ENCODE results near the gene PRPF6. TPM values are rescaled to one million over a fixed set of nuclear protein-coding genes. Genes with fewer than 3 reads are reported as not detected.
A peak's percentile ranks its signal among the peaks of the same experiment; 100 is the strongest.

The PRPF6 gene
- polyA plus RNA-seq (2013): 103 TPM

- ChIA-PET CTCF (interaction anchor here (0.7 to 2.3 kb wide), 22 partner anchors 9 to 245 kb away, joined by 3 to 18 read pairs (median 4); partner anchors contain the start of genes LIME1, LKAAEAR1, NPBWR2 and OPRL1), POLR2A (interaction anchor here (0.6 kb wide), 1 partner anchor 40 kb away, joined by 3 read pairs; no protein-coding TSS in a partner anchor)
- Histone ChIP-seq H3K4me1 (ENCODE audit: control extremely low read depth in 1 of 4, control insufficient read depth in 4 of 4, insufficient read depth in 4 of 4, low read length in 3 of 4) (peaks cover 5 to 49% (median 43%) of the 10 kb centered on the region in 4 experiments), H3K27ac (ENCODE audit: insufficient read depth in 1 of 2, low read depth in 1 of 2, low read length in 2 of 2, poor library complexity in 1 of 2, severe bottlenecking in 2 of 2) (peak within 1 kb of the TSS in 1 of 2 experiments; percentile 88), H3K9me3 (ENCODE audit: control extremely low read depth in 1 of 5, control insufficient read depth in 4 of 5, insufficient read depth in 2 of 5, low read depth in 1 of 5, low read length in 4 of 5) (no peaks in the 10 kb centered on the region), H3K4me3 (ENCODE audit: control insufficient read depth in 1 of 7, extremely low read depth in 1 of 7, insufficient read depth in 4 of 7, low read depth in 2 of 7, low read length in 6 of 7) (peak within 1 kb of the TSS; percentile 77 to 99 (median 89)), H3K27me3 (replicated peaks in 2 of 5; ENCODE audit: control insufficient read depth in 4 of 5, insufficient read depth in 5 of 5, low read length in 4 of 5) (no peaks in the 10 kb centered on the region), H3K36me3 (ENCODE audit: control insufficient read depth in 4 of 4, insufficient read depth in 4 of 4, low read length in 3 of 4) (peaks cover 6 to 38% (median 31%) of the 10 kb centered on the region in 4 experiments)
- peak; percentile 96 to 98 (median 98) for DNase-seq
- whole genome bisulfite sequencing (ENCODE audit: insufficient coverage): 0% methylated on average over 48 of the region's 75 CpGs
These were observed at the start of gene PRPF6 for GRCh38 chr20:63980806-63981728. TSS of gene PRPF6 (plus strand) at chr20:63981132. CDS start at chr20:63981246, 114 bp downstream.

- CTCF ChIA-PET: interaction anchor here (0.6 to 1.5 kb wide), 2 partner anchors 16 to 169 kb away, joined by 3 read pairs; no protein-coding TSS in a partner anchor
- POLR2A ChIA-PET: interaction anchor here (0.7 kb wide), 1 partner anchor 394 kb away, joined by 3 read pairs; no protein-coding TSS in a partner anchor
- no peak for DNase-seq
- H3K9me3 ChIP-seq (ENCODE audit: control extremely low read depth in 1 of 5, control insufficient read depth in 4 of 5, insufficient read depth in 2 of 5, low read depth in 1 of 5, low read length in 4 of 5): no peaks in the 10 kb centered on the region
- H3K27ac ChIP-seq (ENCODE audit: insufficient read depth in 1 of 2, low read depth in 1 of 2, low read length in 2 of 2, poor library complexity in 1 of 2, severe bottlenecking in 2 of 2): no peak overlapping the region
- no peaks in the 10 kb centered on the region for H3K27me3 ChIP-seq (replicated peaks in 2 of 5; ENCODE audit: control insufficient read depth in 4 of 5, insufficient read depth in 5 of 5, low read length in 4 of 5)
- H3K4me1 ChIP-seq (ENCODE audit: control extremely low read depth in 1 of 4, control insufficient read depth in 4 of 4, insufficient read depth in 4 of 4, low read length in 3 of 4): no peaks in the 10 kb centered on the region
- 98% methylated on average over 14 of the region's 19 CpGs for WGBS (ENCODE audit: insufficient coverage)
- peaks cover 7 to 86% (median 60%) of the 10 kb centered on the region in 4 experiments for H3K36me3 ChIP-seq (ENCODE audit: control insufficient read depth in 4 of 4, insufficient read depth in 4 of 4, low read length in 3 of 4)
- no peak overlapping the region for H3K4me3 ChIP-seq (ENCODE audit: control insufficient read depth in 1 of 7, extremely low read depth in 1 of 7, insufficient read depth in 4 of 7, low read depth in 2 of 7, low read length in 6 of 7)
These were observed 49.2 kb upstream of the PRPF6 start for GRCh38 chr20:63931735-63932134.

- ChIA-PET CTCF (interaction anchor here (0.6 to 1.7 kb wide), 5 partner anchors 12 to 170 kb away, joined by 3 to 6 read pairs (median 3); no protein-coding TSS in a partner anchor), POLR2A (no interaction called here)
- H3K9me3 ChIP-seq (ENCODE audit: control extremely low read depth in 1 of 5, control insufficient read depth in 4 of 5, insufficient read depth in 2 of 5, low read depth in 1 of 5, low read length in 4 of 5): no peaks in the 10 kb centered on the region
- no peaks in the 10 kb centered on the region for H3K27me3 ChIP-seq (replicated peaks in 2 of 5; ENCODE audit: control insufficient read depth in 4 of 5, insufficient read depth in 5 of 5, low read length in 4 of 5)
- WGBS (ENCODE audit: insufficient coverage): 97% methylated on average over 14 of the region's 17 CpGs
- no peak for DNase-seq
- H3K4me3 ChIP-seq (ENCODE audit: control insufficient read depth in 1 of 7, extremely low read depth in 1 of 7, insufficient read depth in 4 of 7, low read depth in 2 of 7, low read length in 6 of 7): no peak overlapping the region
- no peak overlapping the region for H3K27ac ChIP-seq (ENCODE audit: insufficient read depth in 1 of 2, low read depth in 1 of 2, low read length in 2 of 2, poor library complexity in 1 of 2, severe bottlenecking in 2 of 2)
- no peaks in the 10 kb centered on the region for H3K4me1 ChIP-seq (ENCODE audit: control extremely low read depth in 1 of 4, control insufficient read depth in 4 of 4, insufficient read depth in 4 of 4, low read length in 3 of 4)
- H3K36me3 ChIP-seq (ENCODE audit: control insufficient read depth in 4 of 4, insufficient read depth in 4 of 4, low read length in 3 of 4): peaks cover 7 to 84% (median 58%) of the 10 kb centered on the region in 4 experiments
These were observed 48.2 kb upstream of the PRPF6 start for GRCh38 chr20:63932606-63933160.

GRCh38 chr20:63933646-63934045, 47.3 kb upstream of the PRPF6 start:
- POLR2A ChIA-PET: no interaction called here
- H3K27ac ChIP-seq (ENCODE audit: insufficient read depth in 1 of 2, low read depth in 1 of 2, low read length in 2 of 2, poor library complexity in 1 of 2, severe bottlenecking in 2 of 2): no peak overlapping the region
- peaks cover 0 to 3% (median 0%) of the 10 kb centered on the region in 4 experiments for H3K4me1 ChIP-seq (ENCODE audit: control extremely low read depth in 1 of 4, control insufficient read depth in 4 of 4, insufficient read depth in 4 of 4, low read length in 3 of 4)
- H3K27me3 ChIP-seq (replicated peaks in 2 of 5; ENCODE audit: control insufficient read depth in 4 of 5, insufficient read depth in 5 of 5, low read length in 4 of 5): no peaks in the 10 kb centered on the region
- H3K9me3 ChIP-seq (ENCODE audit: control extremely low read depth in 1 of 5, control insufficient read depth in 4 of 5, insufficient read depth in 2 of 5, low read depth in 1 of 5, low read length in 4 of 5): no peaks in the 10 kb centered on the region
- peaks cover 4 to 78% (median 51%) of the 10 kb centered on the region in 4 experiments for H3K36me3 ChIP-seq (ENCODE audit: control insufficient read depth in 4 of 4, insufficient read depth in 4 of 4, low read length in 3 of 4)
- no peak overlapping the region for H3K4me3 ChIP-seq (ENCODE audit: control insufficient read depth in 1 of 7, extremely low read depth in 1 of 7, insufficient read depth in 4 of 7, low read depth in 2 of 7, low read length in 6 of 7)
- 100% methylated on average over 5 of the region's 5 CpGs for WGBS (ENCODE audit: insufficient coverage)
- no peak for DNase-seq
- CTCF ChIA-PET: interaction anchor here (0.8 to 2.2 kb wide), 5 partner anchors 13 to 126 kb away, joined by 3 to 9 read pairs (median 4); no protein-coding TSS in a partner anchor

GRCh38 chr20:63934271-63935068, 46.5 kb upstream of the PRPF6 start:
- peaks cover 0 to 11% (median under 1%) of the 10 kb centered on the region in 4 experiments for H3K4me1 ChIP-seq (ENCODE audit: control extremely low read depth in 1 of 4, control insufficient read depth in 4 of 4, insufficient read depth in 4 of 4, low read length in 3 of 4)
- ChIA-PET POLR2A (no interaction called here), CTCF (interaction anchor here (1.1 to 2.2 kb wide), 3 partner anchors 16 to 39 kb away, joined by 3 to 9 read pairs (median 4); no protein-coding TSS in a partner anchor)
- peaks cover 0 to 79% (median 50%) of the 10 kb centered on the region in 4 experiments for H3K36me3 ChIP-seq (ENCODE audit: control insufficient read depth in 4 of 4, insufficient read depth in 4 of 4, low read length in 3 of 4)
- H3K9me3 ChIP-seq (ENCODE audit: control extremely low read depth in 1 of 5, control insufficient read depth in 4 of 5, insufficient read depth in 2 of 5, low read depth in 1 of 5, low read length in 4 of 5): no peaks in the 10 kb centered on the region
- WGBS (ENCODE audit: insufficient coverage): 85% methylated on average over 32 of the region's 37 CpGs
- H3K27me3 ChIP-seq (replicated peaks in 2 of 5; ENCODE audit: control insufficient read depth in 4 of 5, insufficient read depth in 5 of 5, low read length in 4 of 5): no peaks in the 10 kb centered on the region
- DNase-seq: peak in 2 of 3 donors; percentile 42 to 44
- H3K4me3 ChIP-seq (ENCODE audit: control insufficient read depth in 1 of 7, extremely low read depth in 1 of 7, insufficient read depth in 4 of 7, low read depth in 2 of 7, low read length in 6 of 7): no peak overlapping the region
- no peak overlapping the region for H3K27ac ChIP-seq (ENCODE audit: insufficient read depth in 1 of 2, low read depth in 1 of 2, low read length in 2 of 2, poor library complexity in 1 of 2, severe bottlenecking in 2 of 2)

GRCh38 chr20:63935447-63935846, 45.5 kb upstream of the PRPF6 start:
- CTCF ChIA-PET: interaction anchor here (1.1 to 2.2 kb wide), 2 partner anchors 20 to 38 kb away, joined by 3 to 9 read pairs; no protein-coding TSS in a partner anchor
- POLR2A ChIA-PET: no interaction called here
- H3K27ac ChIP-seq (ENCODE audit: insufficient read depth in 1 of 2, low read depth in 1 of 2, low read length in 2 of 2, poor library complexity in 1 of 2, severe bottlenecking in 2 of 2): no peak overlapping the region
- no peak for DNase-seq
- H3K36me3 ChIP-seq (ENCODE audit: control insufficient read depth in 4 of 4, insufficient read depth in 4 of 4, low read length in 3 of 4): peaks cover 0 to 80% (median 50%) of the 10 kb centered on the region in 4 experiments
- no peak overlapping the region for H3K4me3 ChIP-seq (ENCODE audit: control insufficient read depth in 1 of 7, extremely low read depth in 1 of 7, insufficient read depth in 4 of 7, low read depth in 2 of 7, low read length in 6 of 7)
- 97% methylated on average over 5 of the region's 9 CpGs for WGBS (ENCODE audit: insufficient coverage)
- H3K4me1 ChIP-seq (ENCODE audit: control extremely low read depth in 1 of 4, control insufficient read depth in 4 of 4, insufficient read depth in 4 of 4, low read length in 3 of 4): peaks cover 0 to 13% (median under 1%) of the 10 kb centered on the region in 4 experiments
- H3K9me3 ChIP-seq (ENCODE audit: control extremely low read depth in 1 of 5, control insufficient read depth in 4 of 5, insufficient read depth in 2 of 5, low read depth in 1 of 5, low read length in 4 of 5): no peaks in the 10 kb centered on the region
- no peaks in the 10 kb centered on the region for H3K27me3 ChIP-seq (replicated peaks in 2 of 5; ENCODE audit: control insufficient read depth in 4 of 5, insufficient read depth in 5 of 5, low read length in 4 of 5)

All from common myeloid progenitor, CD34-positive (primary cell).